B cell (primary cell): ENCODE results near the gene CNTF.

Source experiments
- CTCF ChIP-seq: fragments of 200-600 bp; IDR thresholded peaks from one replicate; pipeline ENCODE4 v1.8.0; 2022; ENCODE audit warnings: antibody characterized with exemption, mild to moderate bottlenecking
- EZH2 ChIP-seq: IDR thresholded peaks from 2 replicates; pipeline ENCODE4 v1.6.1; 2012; ENCODE audit warnings: borderline replicate concordance, low read depth, mild to moderate bottlenecking, moderate library complexity, low read length; ENCODE audit not compliant: insufficient read depth, poor library complexity, severe bottlenecking

- TF ChIP-seq CTCF (no peak), EZH2 (no peak)
Measured at GRCh38 chr11:58628446-58628845, 6.0 kb downstream of the CNTF start.
